GM23338 (cell line): ENCODE measurements around the gene IGF1. TPM values are rescaled to one million over a fixed set of nuclear protein-coding genes. Genes with fewer than 3 reads are reported as not detected.

ENCODE experiments used
- ATAC-seq: fragments of 200-7000 bp; cut with Tn5 transposase; 3 replicates; pipeline ENCODE4 v1.9.1; 2020
- DNase-seq: peaks from one replicate; pipeline ENCODE4 v3.0.0-alpha.2; 2015; ENCODE audit warnings: low spot score
- H2AFZ ChIP-seq: fragments of 200-600 bp; sonication (generic); 2 replicates; pipeline ENCODE4 v1.8.0; 2016; ENCODE audit warnings: antibody characterized with exemption, mild to moderate bottlenecking, moderate library complexity
- H3F3A ChIP-seq: fragments of 200-600 bp; sonication (generic); replicated peaks from 2 replicates; pipeline ENCODE4 v1.8.0; 2017; ENCODE audit warnings: antibody characterized with exemption, mixed run types, low read depth
- H3K27ac ChIP-seq: fragments of 200-600 bp; sonication (generic); 2 replicates; pipeline ENCODE4 v1.6.1; 2016; ENCODE audit warnings: low read depth
- H3K27me3 ChIP-seq: fragments of 200-600 bp; sonication (generic); 2 replicates; pipeline ENCODE4 v1.8.0; 2016; ENCODE audit warnings: mild to moderate bottlenecking, mixed run types, moderate library complexity; ENCODE audit not compliant: insufficient read depth
- H3K36me3 ChIP-seq: fragments of 200-600 bp; sonication (generic); 2 replicates; pipeline ENCODE4 v1.8.0; 2016; ENCODE audit warnings: mild to moderate bottlenecking; ENCODE audit not compliant: insufficient read depth
- H3K4me1 ChIP-seq: fragments of 200-600 bp; sonication (generic); 2 replicates; pipeline ENCODE4 v1.8.0; 2016; ENCODE audit warnings: mild to moderate bottlenecking, moderate library complexity; ENCODE audit not compliant: insufficient read depth
- H3K4me2 ChIP-seq: fragments of 200-600 bp; sonication (generic); 2 replicates; pipeline ENCODE4 v1.7.1; 2017; ENCODE audit warnings: mixed run types
- H3K4me3 ChIP-seq: fragments of 200-600 bp; sonication (generic); 2 replicates; pipeline ENCODE4 v1.6.1; 2016; ENCODE audit warnings: mixed run types
- H3K79me2 ChIP-seq: fragments of 200-600 bp; sonication (generic); replicated peaks from 2 replicates; pipeline ENCODE4 v1.8.0; 2017; ENCODE audit warnings: mild to moderate bottlenecking; ENCODE audit not compliant: insufficient read depth
- H3K9me2 ChIP-seq: fragments of 200-600 bp; sonication (generic); 2 replicates; pipeline ENCODE4 v1.8.0; 2017; ENCODE audit not compliant: insufficient read depth
- H4K20me1 ChIP-seq: fragments of 200-600 bp; sonication (generic); replicated peaks from 2 replicates; pipeline ENCODE4 v1.8.0; 2017; ENCODE audit warnings: mild to moderate bottlenecking; ENCODE audit not compliant: insufficient read depth
- H3K27ac Mint-ChIP-seq: 2 replicates; pipeline ENCODE4 v1.8.0; 2020; ENCODE audit warnings: inconsistent platforms, mild to moderate bottlenecking, moderate library complexity, mixed read lengths
- H3K27me3 Mint-ChIP-seq: 3 replicates; pipeline ENCODE4 v1.8.0; 2022; ENCODE audit warnings: low read depth, mild to moderate bottlenecking, moderate library complexity, mixed read lengths, inconsistent platforms; ENCODE audit not compliant: insufficient read depth, poor library complexity
- H3K36me3 Mint-ChIP-seq: 3 replicates; pipeline ENCODE4 v1.8.0; 2021; ENCODE audit warnings: low read depth, mild to moderate bottlenecking, inconsistent platforms, moderate library complexity, mixed read lengths
- H3K4me1 Mint-ChIP-seq: 3 replicates; pipeline ENCODE4 v1.8.0; 2020; ENCODE audit warnings: mild to moderate bottlenecking, inconsistent platforms, mixed read lengths
- H3K4me3 Mint-ChIP-seq: 3 replicates; pipeline ENCODE4 v1.8.0; 2021; ENCODE audit warnings: moderate library complexity, mild to moderate bottlenecking, inconsistent platforms, mixed read lengths
- H3K9me3 Mint-ChIP-seq: 3 replicates; pipeline ENCODE4 v1.8.0; 2020; ENCODE audit warnings: moderate library complexity, mild to moderate bottlenecking, inconsistent platforms, mixed read lengths
- CREB1 ChIP-seq: fragments of 250-450 bp; sonication (Bioruptor Pico); IDR thresholded peaks from 2 replicates; pipeline ENCODE4 v1.5.0; 2020; ENCODE audit warnings: low read depth, mild to moderate bottlenecking, moderate library complexity
- EZH2 ChIP-seq: fragments of 200-600 bp; sonication (generic); IDR thresholded peaks from one replicate; pipeline ENCODE4 v1.8.0; 2017; ENCODE audit warnings: antibody characterized with exemption, mild to moderate bottlenecking, low read depth; ENCODE audit not compliant: unreplicated experiment
- EZH2phosphoT487 ChIP-seq: fragments of 200-600 bp; sonication (generic); IDR thresholded peaks from one replicate; pipeline ENCODE4 v1.8.1; 2018; ENCODE audit warnings: antibody characterized with exemption; ENCODE audit not compliant: unreplicated experiment
- JUNB ChIP-seq: IDR thresholded peaks from one replicate; pipeline ENCODE4 v1.6.1; 2016; ENCODE audit warnings: antibody characterized with exemption; ENCODE audit not compliant: unreplicated experiment
- NANOG ChIP-seq: IDR thresholded peaks from 2 replicates; pipeline ENCODE4 v1.6.1; 2016; ENCODE audit warnings: antibody characterized with exemption, borderline replicate concordance
- POLR2AphosphoS5 ChIP-seq: IDR thresholded peaks from 2 replicates; pipeline ENCODE4 v1.6.1; 2016; ENCODE audit warnings: antibody characterized with exemption, low read depth
- STAT1 ChIP-seq: IDR thresholded peaks from one replicate; pipeline ENCODE4 v1.6.1; 2016; ENCODE audit warnings: antibody characterized with exemption; ENCODE audit not compliant: unreplicated experiment
- ZNF331 ChIP-seq: fragments of 250-450 bp; sonication (Bioruptor Pico); IDR thresholded peaks from 2 replicates; pipeline ENCODE4 v1.5.0; 2020; ENCODE audit warnings: low read depth, mild to moderate bottlenecking, moderate library complexity
- polyA plus RNA-seq: library from polyadenylated mRNA; unstranded; fragments of >200 nt; fragmentation: Nextera tagmentation; extraction: Ambion mirVana; gene quantifications from 2 replicates; pipeline ENCODE4 v1.2.1, GENCODE V29; 2016
- total RNA-seq: library from RNA; depleted of rRNA; stranded (reverse); fragments of >200 nt; shearing (Covaris generic); gene quantifications from 2 replicates; pipeline ENCODE4 v1.2.3, GENCODE V29; 2014
- TF ChIP-seq, protein P1 (sequence below): fragments of 250-450 bp; sonication (Bioruptor Pico); IDR thresholded peaks from 2 replicates; pipeline ENCODE4 v1.5.0; 2020; ENCODE audit warnings: mild to moderate bottlenecking, moderate library complexity
- TF ChIP-seq, protein P2 (sequence below): IDR thresholded peaks from 2 replicates; pipeline ENCODE4 v1.6.1; 2016; ENCODE audit warnings: antibody characterized with exemption
- TF ChIP-seq, protein P3 (sequence below), 2 experiments: fragments of 200-600 bp in 1 of 2; sonication (generic) in 1 of 2; conservative IDR thresholded peaks; 2 replicates each; pipeline versions ENCODE4 v1.5.1 to v1.6.1; 2016 to 2017; ENCODE audit warnings: antibody characterized with exemption in 2 of 2, low read depth in 2 of 2, mild to moderate bottlenecking in 2 of 2, moderate library complexity in 1 of 2

IGF1 gene
- total and polyA plus RNA-seq, 2 experiments from 2014 or later = 0.29 TPM; not detected in 1

DNA sequence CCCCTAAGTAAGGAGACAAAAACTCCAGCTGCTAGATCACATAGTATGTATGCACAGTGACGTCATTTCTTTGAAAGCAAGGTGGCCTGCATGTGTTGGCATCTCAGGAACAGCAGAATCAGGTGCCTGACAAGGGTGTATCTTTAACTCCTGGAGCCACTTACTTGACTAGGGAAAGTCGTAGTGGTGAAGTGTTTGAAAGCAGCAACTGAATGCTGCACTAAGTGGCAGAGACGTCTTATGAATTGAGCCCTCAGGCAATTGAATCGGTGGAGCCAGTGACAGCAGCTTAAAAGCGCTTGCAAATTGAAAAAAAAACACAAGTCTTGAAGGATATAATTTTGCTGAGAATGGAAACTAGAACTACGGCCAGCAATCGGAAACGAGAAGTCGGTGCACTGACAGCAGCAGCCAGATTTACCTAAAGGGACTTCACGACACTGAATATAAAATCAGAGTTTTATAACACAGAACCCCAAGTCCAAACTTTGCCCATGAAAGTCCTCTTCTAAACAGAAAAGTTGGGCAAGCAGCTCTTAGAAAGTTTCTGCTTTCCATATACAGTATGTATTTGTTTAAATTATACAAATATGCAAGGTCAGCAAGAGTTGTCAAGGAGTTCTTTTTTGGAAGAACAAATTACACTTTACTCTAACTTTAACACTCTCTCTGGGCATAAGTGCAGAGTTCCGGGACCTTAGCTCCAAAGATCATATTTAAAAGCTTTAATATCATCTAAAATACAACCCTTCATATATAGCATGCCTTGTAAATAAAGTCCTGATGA lies 1.1 kb downstream of the IGF1 start:
- H3K79me2 ChIP-seq = no peaks in the 10 kb centered on the region
- no peak overlapping the region for H3K4me3 ChIP-seq
- no peaks in the 10 kb centered on the region for H3K27me3 ChIP-seq
- peaks cover 10% of the 10 kb centered on the region; the same call in 1 of the 2 replicates for H3K4me1 ChIP-seq
- no peaks in the 10 kb centered on the region for H3F3A ChIP-seq
- Mint-ChIP-seq H3K36me3 (no peaks in the 10 kb centered on the region), H3K4me3 (no peak overlapping the region), H3K27ac (no peak overlapping the region), H3K27me3 (peaks cover 3% of the 10 kb centered on the region), H3K4me1 (peaks cover 11% of the 10 kb centered on the region; the same call in 2 of the 3 replicates), H3K9me3 (no peaks in the 10 kb centered on the region)
- TF ChIP-seq ZNF331 (CRISPR knock-in tag) = no peak
- TF ChIP-seq EZH2 = no peak
- peak; percentile 68 for TF ChIP-seq CREB1
- no peak overlapping the region for H3K27ac ChIP-seq
- no peaks in the 10 kb centered on the region for H4K20me1 ChIP-seq
- no peaks in the 10 kb centered on the region for H3K9me2 ChIP-seq
- H2AFZ ChIP-seq = no peak overlapping the region
- ATAC-seq (peak; percentile 61), DNase-seq (peak; percentile 42)
- peak overlapping the region; percentile 9; the same call in 1 of the 2 replicates for H3K4me2 ChIP-seq
- no peaks in the 10 kb centered on the region for H3K36me3 ChIP-seq

DNA sequence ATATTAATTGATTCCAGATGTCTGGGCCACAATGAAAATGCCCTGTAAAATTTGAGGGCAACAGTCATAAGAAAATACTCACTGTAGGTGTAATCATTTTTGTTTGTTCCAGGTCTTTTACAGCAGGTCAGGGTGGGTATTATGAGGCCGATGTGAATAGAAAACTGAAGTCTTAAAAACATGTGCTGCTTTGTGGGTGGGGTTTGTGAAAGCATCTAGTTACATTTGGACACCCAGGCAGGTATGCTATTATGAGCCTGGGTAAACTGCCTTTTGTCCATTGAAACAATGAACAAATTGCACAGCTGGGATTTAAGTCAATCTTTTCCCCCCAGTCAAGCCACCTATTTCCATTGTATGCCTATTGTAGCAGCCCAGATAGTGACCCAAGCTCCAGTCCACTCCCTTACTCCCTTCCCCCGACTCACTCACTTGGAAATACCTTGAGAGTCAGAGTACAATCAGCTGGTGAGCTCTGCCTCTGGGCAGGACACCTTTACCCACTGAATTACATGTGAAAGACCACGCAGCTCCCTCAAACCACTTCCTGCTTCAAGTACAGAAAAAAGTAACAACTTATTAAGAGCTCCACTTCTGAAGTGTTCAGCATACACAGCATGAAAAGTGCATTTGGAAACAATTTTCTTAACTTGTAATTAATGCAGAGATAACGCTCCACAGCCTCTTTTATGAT lies 1.8 kb downstream of the IGF1 start:
- Histone ChIP-seq H4K20me1 (no peaks in the 10 kb centered on the region), H3K4me3 (no peak overlapping the region), H3K9me2 (no peaks in the 10 kb centered on the region), H2AFZ (no peak overlapping the region), H3K4me2 (peak overlapping the region; percentile 9; the same call in 1 of the 2 replicates), H3K27ac (no peak overlapping the region), H3K79me2 (no peaks in the 10 kb centered on the region), H3K36me3 (no peaks in the 10 kb centered on the region), H3K4me1 (peaks cover 10% of the 10 kb centered on the region; the same call in 1 of the 2 replicates), H3F3A (no peaks in the 10 kb centered on the region), H3K27me3 (no peaks in the 10 kb centered on the region)
- Mint-ChIP-seq H3K27me3 (no peaks in the 10 kb centered on the region), H3K4me1 (peaks cover 11% of the 10 kb centered on the region; the same call in 2 of the 3 replicates), H3K9me3 (no peaks in the 10 kb centered on the region), H3K36me3 (no peaks in the 10 kb centered on the region), H3K4me3 (no peak overlapping the region), H3K27ac (no peak overlapping the region)
- ATAC-seq = peak; percentile 95
- peak; percentile 62 for DNase-seq
- TF ChIP-seq, protein P1, sequence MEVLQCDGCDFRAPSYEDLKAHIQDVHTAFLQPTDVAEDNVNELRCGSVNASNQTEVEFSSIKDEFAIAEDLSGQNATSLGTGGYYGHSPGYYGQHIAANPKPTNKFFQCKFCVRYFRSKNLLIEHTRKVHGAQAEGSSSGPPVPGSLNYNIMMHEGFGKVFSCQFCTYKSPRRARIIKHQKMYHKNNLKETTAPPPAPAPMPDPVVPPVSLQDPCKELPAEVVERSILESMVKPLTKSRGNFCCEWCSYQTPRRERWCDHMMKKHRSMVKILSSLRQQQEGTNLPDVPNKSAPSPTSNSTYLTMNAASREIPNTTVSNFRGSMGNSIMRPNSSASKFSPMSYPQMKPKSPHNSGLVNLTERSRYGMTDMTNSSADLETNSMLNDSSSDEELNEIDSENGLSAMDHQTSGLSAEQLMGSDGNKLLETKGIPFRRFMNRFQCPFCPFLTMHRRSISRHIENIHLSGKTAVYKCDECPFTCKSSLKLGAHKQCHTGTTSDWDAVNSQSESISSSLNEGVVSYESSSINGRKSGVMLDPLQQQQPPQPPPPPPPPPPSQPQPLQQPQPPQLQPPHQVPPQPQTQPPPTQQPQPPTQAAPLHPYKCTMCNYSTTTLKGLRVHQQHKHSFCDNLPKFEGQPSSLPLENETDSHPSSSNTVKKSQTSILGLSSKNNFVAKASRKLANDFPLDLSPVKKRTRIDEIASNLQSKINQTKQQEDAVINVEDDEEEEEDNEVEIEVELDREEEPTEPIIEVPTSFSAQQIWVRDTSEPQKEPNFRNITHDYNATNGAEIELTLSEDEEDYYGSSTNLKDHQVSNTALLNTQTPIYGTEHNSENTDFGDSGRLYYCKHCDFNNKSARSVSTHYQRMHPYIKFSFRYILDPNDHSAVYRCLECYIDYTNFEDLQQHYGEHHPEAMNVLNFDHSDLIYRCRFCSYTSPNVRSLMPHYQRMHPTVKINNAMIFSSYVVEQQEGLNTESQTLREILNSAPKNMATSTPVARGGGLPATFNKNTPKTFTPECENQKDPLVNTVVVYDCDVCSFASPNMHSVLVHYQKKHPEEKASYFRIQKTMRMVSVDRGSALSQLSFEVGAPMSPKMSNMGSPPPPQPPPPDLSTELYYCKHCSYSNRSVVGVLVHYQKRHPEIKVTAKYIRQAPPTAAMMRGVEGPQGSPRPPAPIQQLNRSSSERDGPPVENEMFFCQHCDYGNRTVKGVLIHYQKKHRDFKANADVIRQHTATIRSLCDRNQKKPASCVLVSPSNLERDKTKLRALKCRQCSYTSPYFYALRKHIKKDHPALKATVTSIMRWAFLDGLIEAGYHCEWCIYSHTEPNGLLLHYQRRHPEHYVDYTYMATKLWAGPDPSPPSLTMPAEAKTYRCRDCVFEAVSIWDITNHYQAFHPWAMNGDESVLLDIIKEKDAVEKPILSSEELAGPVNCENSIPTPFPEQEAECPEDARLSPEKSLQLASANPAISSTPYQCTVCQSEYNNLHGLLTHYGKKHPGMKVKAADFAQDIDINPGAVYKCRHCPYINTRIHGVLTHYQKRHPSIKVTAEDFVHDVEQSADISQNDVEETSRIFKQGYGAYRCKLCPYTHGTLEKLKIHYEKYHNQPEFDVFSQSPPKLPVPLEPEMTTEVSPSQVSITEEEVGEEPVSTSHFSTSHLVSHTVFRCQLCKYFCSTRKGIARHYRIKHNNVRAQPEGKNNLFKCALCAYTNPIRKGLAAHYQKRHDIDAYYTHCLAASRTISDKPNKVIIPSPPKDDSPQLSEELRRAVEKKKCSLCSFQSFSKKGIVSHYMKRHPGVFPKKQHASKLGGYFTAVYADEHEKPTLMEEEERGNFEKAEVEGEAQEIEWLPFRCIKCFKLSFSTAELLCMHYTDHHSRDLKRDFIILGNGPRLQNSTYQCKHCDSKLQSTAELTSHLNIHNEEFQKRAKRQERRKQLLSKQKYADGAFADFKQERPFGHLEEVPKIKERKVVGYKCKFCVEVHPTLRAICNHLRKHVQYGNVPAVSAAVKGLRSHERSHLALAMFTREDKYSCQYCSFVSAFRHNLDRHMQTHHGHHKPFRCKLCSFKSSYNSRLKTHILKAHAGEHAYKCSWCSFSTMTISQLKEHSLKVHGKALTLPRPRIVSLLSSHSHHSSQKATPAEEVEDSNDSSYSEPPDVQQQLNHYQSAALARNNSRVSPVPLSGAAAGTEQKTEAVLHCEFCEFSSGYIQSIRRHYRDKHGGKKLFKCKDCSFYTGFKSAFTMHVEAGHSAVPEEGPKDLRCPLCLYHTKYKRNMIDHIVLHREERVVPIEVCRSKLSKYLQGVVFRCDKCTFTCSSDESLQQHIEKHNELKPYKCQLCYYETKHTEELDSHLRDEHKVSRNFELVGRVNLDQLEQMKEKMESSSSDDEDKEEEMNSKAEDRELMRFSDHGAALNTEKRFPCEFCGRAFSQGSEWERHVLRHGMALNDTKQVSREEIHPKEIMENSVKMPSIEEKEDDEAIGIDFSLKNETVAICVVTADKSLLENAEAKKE (CRISPR knock-in tag) = no peak
- TF ChIP-seq, protein P2, sequence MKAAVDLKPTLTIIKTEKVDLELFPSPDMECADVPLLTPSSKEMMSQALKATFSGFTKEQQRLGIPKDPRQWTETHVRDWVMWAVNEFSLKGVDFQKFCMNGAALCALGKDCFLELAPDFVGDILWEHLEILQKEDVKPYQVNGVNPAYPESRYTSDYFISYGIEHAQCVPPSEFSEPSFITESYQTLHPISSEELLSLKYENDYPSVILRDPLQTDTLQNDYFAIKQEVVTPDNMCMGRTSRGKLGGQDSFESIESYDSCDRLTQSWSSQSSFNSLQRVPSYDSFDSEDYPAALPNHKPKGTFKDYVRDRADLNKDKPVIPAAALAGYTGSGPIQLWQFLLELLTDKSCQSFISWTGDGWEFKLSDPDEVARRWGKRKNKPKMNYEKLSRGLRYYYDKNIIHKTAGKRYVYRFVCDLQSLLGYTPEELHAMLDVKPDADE = no peak
- TF ChIP-seq EZH2phosphoT487 (no peak), JUNB (no peak), CREB1 (no peak), STAT1 (no peak), ZNF331 (CRISPR knock-in tag) (no peak), EZH2 (no peak), POLR2AphosphoS5 (no peak), NANOG (no peak)
- TF ChIP-seq, protein P3, sequence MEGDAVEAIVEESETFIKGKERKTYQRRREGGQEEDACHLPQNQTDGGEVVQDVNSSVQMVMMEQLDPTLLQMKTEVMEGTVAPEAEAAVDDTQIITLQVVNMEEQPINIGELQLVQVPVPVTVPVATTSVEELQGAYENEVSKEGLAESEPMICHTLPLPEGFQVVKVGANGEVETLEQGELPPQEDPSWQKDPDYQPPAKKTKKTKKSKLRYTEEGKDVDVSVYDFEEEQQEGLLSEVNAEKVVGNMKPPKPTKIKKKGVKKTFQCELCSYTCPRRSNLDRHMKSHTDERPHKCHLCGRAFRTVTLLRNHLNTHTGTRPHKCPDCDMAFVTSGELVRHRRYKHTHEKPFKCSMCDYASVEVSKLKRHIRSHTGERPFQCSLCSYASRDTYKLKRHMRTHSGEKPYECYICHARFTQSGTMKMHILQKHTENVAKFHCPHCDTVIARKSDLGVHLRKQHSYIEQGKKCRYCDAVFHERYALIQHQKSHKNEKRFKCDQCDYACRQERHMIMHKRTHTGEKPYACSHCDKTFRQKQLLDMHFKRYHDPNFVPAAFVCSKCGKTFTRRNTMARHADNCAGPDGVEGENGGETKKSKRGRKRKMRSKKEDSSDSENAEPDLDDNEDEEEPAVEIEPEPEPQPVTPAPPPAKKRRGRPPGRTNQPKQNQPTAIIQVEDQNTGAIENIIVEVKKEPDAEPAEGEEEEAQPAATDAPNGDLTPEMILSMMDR (conservative IDR thresholded peaks at IDR 0.05; ENCODE audit: low read depth in 2 of 2) = no peak
